Liver (tissue), 9 donors: ENCODE measurements around the gene TMEM222. TPM values are rescaled to one million over a fixed set of nuclear protein-coding genes. Genes with fewer than 3 reads are reported as not detected.

Experiments
- DNase-seq: peaks from one replicate; pipeline ENCODE4 v3.0.0-alpha.2; 2017; ENCODE audit warnings: low spot score
- H3K27ac ChIP-seq, 2 donors: one replicate each; pipeline ENCODE4 v1.7.0; 2013; ENCODE audit warnings: inconsistent platforms in 2 of 2, low read length in 2 of 2, control low read depth in 1 of 2, low read depth in 1 of 2, mild to moderate bottlenecking in 1 of 2
- H3K27me3 ChIP-seq, 4 donors: one replicate each; pipeline versions ENCODE4 v1.6.1 to v1.7.0; 2013; ENCODE audit warnings: low read length in 3 of 4, inconsistent platforms in 1 of 4, mild to moderate bottlenecking in 1 of 4, moderate library complexity in 1 of 4; ENCODE audit not compliant: control insufficient read depth in 4 of 4, insufficient read depth in 4 of 4
- H3K36me3 ChIP-seq, 4 donors: one replicate each; pipeline versions ENCODE4 v1.6.1 to v1.7.0; 2013; ENCODE audit warnings: low read length in 3 of 4, mild to moderate bottlenecking in 3 of 4, low read depth in 1 of 4, moderate library complexity in 1 of 4; ENCODE audit not compliant: control insufficient read depth in 4 of 4, insufficient read depth in 3 of 4
- H3K4me1 ChIP-seq, 4 donors: one replicate each; pipeline versions ENCODE4 v1.6.1 to v1.7.0; 2013; ENCODE audit warnings: low read length in 3 of 4, mild to moderate bottlenecking in 3 of 4, moderate library complexity in 1 of 4; ENCODE audit not compliant: control insufficient read depth in 4 of 4, insufficient read depth in 4 of 4
- H3K4me3 ChIP-seq, 3 donors: one replicate each; pipeline versions ENCODE4 v1.6.1 to v1.7.0; 2013; ENCODE audit warnings: low read length in 3 of 3, control low read depth in 1 of 3, low read depth in 1 of 3, mild to moderate bottlenecking in 1 of 3
- H3K9ac ChIP-seq, 2 donors: one replicate each; pipeline ENCODE4 v1.7.0; 2013; ENCODE audit warnings: low read length in 2 of 2, mild to moderate bottlenecking in 2 of 2, moderate library complexity in 2 of 2, control low read depth in 1 of 2, low read depth in 1 of 2
- H3K9me3 ChIP-seq, 4 donors: one replicate each; pipeline versions ENCODE4 v1.6.1 to v1.7.0; 2013; ENCODE audit warnings: low read length in 3 of 4; ENCODE audit not compliant: control insufficient read depth in 4 of 4
- EGR1 ChIP-seq, 2 donors: IDR thresholded peaks; 2 replicates each; pipeline ENCODE4 v1.6.1; 2016 to 2018; ENCODE audit warnings: antibody characterized with exemption in 2 of 2, low read depth in 2 of 2
- FOXA1 ChIP-seq: IDR thresholded peaks from 2 replicates; pipeline ENCODE4 v1.6.1; 2016; ENCODE audit warnings: antibody characterized with exemption
- GABPA ChIP-seq, 2 donors: IDR thresholded peaks in 1 of 2; conservative IDR thresholded peaks in 1 of 2; 2 replicates each; pipeline ENCODE4 v1.6.1; 2016; ENCODE audit warnings: antibody characterized with exemption in 2 of 2, mild to moderate bottlenecking in 1 of 2, moderate library complexity in 1 of 2
- HNF4A ChIP-seq, 2 donors: conservative IDR thresholded peaks; 2 replicates each; pipeline ENCODE4 v1.6.1; 2016; ENCODE audit warnings: antibody characterized with exemption in 2 of 2, mild to moderate bottlenecking in 2 of 2
- JUND ChIP-seq, 2 donors: IDR thresholded peaks; 2 replicates each; pipeline ENCODE4 v1.6.1; 2016; ENCODE audit warnings: antibody characterized with exemption in 2 of 2
- NR2F2 ChIP-seq: IDR thresholded peaks from 2 replicates; pipeline ENCODE4 v1.6.1; 2016; ENCODE audit warnings: antibody characterized with exemption
- RAD21 ChIP-seq, 2 donors: IDR thresholded peaks; 2 replicates each; pipeline ENCODE4 v1.6.1; 2016; ENCODE audit warnings: antibody characterized with exemption in 2 of 2, mild to moderate bottlenecking in 2 of 2
- RXRA ChIP-seq, 2 donors: IDR thresholded peaks; 2 replicates each; pipeline ENCODE4 v1.6.1; 2017 to 2018; ENCODE audit warnings: antibody characterized with exemption in 2 of 2, mild to moderate bottlenecking in 1 of 2
- SP1 ChIP-seq: IDR thresholded peaks from 2 replicates; pipeline ENCODE4 v1.6.1; 2018; ENCODE audit warnings: antibody characterized with exemption, mild to moderate bottlenecking
- TAF1 ChIP-seq: conservative IDR thresholded peaks from 2 replicates; pipeline ENCODE4 v1.6.1; 2016; ENCODE audit warnings: antibody characterized with exemption, mild to moderate bottlenecking
- WGBS: extraction: QIAGEN DNeasy Blood & Tissue Kit; methylation state at CpG from one replicate; pipeline ENCODE4 v1.1.7; 2013; 5-methylcytosine and 5-hydroxymethylcytosine counted together
- polyA plus RNA-seq, 2 donors: library from polyadenylated mRNA; stranded (reverse) in 1 of 2; unstranded in 1 of 2; fragments of 200-250 nt in 1 of 2; fragments of >200 nt in 1 of 2; fragmentation: Nextera tagmentation in 1 of 2; extraction: Ambion mirVana in 1 of 2; gene quantifications; one replicate each; pipeline versions ENCODE4 v1.2.1 to v1.2.3, GENCODE V29; 2013 to 2015
- total RNA-seq, 2 donors: library from RNA; depleted of rRNA; stranded (reverse); fragments of >200 nt; gene quantifications; one replicate each; pipeline ENCODE4 v1.2.3, GENCODE V29; 2014
- TF ChIP-seq, protein P1 (sequence below): IDR thresholded peaks from 2 replicates; pipeline ENCODE4 v1.6.1; 2016; ENCODE audit warnings: antibody characterized with exemption, mild to moderate bottlenecking
- TF ChIP-seq, protein P2 (sequence below): fragments of 150-350 bp; IDR thresholded peaks from 2 replicates; pipeline ENCODE4 v1.5.1; 2017; ENCODE audit warnings: improper control_type of control experiment, low read depth, low read length; ENCODE audit not compliant: missing input control
- TF ChIP-seq, protein P3 (sequence below): IDR thresholded peaks from 2 replicates; pipeline ENCODE4 v1.6.1; 2016; ENCODE audit warnings: antibody characterized with exemption
- donor health status: healthy.
- donor health status: healthy.
- donor health status: healthy.
- donor health status: healthy.
- donor health status: healthy.

TMEM222 gene
- total and polyA plus RNA-seq, 4 donors = 14.7 to 32.9 (median 21.8) TPM

DNA sequence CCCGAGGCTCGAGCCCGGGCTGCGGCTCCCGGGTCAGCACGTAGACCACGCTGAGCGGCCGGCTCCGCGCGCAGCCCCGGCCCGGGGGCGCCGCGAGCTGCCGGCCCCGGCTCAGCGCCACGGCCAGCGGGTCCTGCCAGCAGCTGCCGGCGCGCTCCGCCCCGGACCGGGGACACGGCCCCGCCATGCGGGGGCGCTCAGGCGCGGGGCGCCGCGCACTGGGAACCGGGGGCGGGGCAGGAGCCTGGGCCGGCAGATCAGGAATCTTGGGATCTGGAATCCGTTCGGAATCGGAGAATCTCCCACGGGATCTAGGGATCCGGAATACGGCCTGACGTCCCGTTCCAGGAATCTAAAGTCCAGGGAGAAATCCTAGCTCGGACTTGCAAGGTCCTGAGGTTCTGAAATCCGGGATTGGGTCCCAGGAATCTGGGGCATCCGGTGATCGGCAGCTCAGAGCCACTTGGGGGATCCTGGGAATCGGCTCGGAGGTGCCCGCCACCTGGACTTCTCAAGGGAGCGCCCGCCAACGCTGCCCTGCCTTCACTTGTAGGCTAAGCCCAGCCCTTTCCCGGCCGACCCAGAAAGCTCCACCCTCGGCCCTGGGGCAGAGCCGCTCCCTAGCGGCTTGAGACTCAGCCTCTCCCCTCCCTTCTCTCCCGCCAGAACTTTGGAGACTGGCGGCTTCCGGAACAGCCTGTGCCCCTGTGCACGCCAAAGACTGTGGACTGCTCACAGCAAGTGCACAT is 44.6 kb downstream of the TMEM222 start, which contains the start of gene MAP3K6:
Gene MAP3K6, minus strand, starts transcription at position 551 of the 749 bp plus-strand sequence. Its CDS starts 364 bp downstream, at position 187.
- H3K36me3 ChIP-seq = no peaks in the 10 kb centered on the region
- peak within 1 kb of the TSS; percentile 79 to 85 for H3K9ac ChIP-seq
- H3K9me3 ChIP-seq = no peaks in the 10 kb centered on the region
- TF ChIP-seq TAF1 (no peak), RXRA (IDR thresholded peaks at IDR 0.05) (peak in 1 of 2 donors; percentile 8), JUND (IDR thresholded peaks at IDR 0.05) (no peak), RAD21 (IDR thresholded peaks at IDR 0.05) (peak in 1 of 2 donors; percentile 14), NR2F2 (peak; percentile 43), SP1 (peak; percentile 80), GABPA (IDR thresholded peaks at IDR 0.05 in 1 of 2, conservative IDR thresholded peaks at IDR 0.05 in 1 of 2) (no peak), EGR1 (IDR thresholded peaks at IDR 0.05; ENCODE audit: low read depth in 2 of 2) (peak in 1 of 2 donors; percentile 20), HNF4A (conservative IDR thresholded peaks at IDR 0.05) (no peak)
- TF ChIP-seq, protein P1, sequence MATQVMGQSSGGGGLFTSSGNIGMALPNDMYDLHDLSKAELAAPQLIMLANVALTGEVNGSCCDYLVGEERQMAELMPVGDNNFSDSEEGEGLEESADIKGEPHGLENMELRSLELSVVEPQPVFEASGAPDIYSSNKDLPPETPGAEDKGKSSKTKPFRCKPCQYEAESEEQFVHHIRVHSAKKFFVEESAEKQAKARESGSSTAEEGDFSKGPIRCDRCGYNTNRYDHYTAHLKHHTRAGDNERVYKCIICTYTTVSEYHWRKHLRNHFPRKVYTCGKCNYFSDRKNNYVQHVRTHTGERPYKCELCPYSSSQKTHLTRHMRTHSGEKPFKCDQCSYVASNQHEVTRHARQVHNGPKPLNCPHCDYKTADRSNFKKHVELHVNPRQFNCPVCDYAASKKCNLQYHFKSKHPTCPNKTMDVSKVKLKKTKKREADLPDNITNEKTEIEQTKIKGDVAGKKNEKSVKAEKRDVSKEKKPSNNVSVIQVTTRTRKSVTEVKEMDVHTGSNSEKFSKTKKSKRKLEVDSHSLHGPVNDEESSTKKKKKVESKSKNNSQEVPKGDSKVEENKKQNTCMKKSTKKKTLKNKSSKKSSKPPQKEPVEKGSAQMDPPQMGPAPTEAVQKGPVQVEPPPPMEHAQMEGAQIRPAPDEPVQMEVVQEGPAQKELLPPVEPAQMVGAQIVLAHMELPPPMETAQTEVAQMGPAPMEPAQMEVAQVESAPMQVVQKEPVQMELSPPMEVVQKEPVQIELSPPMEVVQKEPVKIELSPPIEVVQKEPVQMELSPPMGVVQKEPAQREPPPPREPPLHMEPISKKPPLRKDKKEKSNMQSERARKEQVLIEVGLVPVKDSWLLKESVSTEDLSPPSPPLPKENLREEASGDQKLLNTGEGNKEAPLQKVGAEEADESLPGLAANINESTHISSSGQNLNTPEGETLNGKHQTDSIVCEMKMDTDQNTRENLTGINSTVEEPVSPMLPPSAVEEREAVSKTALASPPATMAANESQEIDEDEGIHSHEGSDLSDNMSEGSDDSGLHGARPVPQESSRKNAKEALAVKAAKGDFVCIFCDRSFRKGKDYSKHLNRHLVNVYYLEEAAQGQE = no peak
- TF ChIP-seq, protein P2, sequence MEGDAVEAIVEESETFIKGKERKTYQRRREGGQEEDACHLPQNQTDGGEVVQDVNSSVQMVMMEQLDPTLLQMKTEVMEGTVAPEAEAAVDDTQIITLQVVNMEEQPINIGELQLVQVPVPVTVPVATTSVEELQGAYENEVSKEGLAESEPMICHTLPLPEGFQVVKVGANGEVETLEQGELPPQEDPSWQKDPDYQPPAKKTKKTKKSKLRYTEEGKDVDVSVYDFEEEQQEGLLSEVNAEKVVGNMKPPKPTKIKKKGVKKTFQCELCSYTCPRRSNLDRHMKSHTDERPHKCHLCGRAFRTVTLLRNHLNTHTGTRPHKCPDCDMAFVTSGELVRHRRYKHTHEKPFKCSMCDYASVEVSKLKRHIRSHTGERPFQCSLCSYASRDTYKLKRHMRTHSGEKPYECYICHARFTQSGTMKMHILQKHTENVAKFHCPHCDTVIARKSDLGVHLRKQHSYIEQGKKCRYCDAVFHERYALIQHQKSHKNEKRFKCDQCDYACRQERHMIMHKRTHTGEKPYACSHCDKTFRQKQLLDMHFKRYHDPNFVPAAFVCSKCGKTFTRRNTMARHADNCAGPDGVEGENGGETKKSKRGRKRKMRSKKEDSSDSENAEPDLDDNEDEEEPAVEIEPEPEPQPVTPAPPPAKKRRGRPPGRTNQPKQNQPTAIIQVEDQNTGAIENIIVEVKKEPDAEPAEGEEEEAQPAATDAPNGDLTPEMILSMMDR = peak; percentile 25
- peak within 1 kb of the TSS; percentile 88 to 90 for H3K27ac ChIP-seq
- H3K27me3 ChIP-seq = no peaks in the 10 kb centered on the region
- DNase-seq = peak; percentile 71
- under 1% methylated on average over 67 of the region's 67 CpGs for WGBS
- H3K4me3 ChIP-seq = peak within 1 kb of the TSS; percentile 66 to 80 (median 72)
- H3K4me1 ChIP-seq = peaks cover 0 to 34% (median 12%) of the 10 kb centered on the region in 4 donors

DNA sequence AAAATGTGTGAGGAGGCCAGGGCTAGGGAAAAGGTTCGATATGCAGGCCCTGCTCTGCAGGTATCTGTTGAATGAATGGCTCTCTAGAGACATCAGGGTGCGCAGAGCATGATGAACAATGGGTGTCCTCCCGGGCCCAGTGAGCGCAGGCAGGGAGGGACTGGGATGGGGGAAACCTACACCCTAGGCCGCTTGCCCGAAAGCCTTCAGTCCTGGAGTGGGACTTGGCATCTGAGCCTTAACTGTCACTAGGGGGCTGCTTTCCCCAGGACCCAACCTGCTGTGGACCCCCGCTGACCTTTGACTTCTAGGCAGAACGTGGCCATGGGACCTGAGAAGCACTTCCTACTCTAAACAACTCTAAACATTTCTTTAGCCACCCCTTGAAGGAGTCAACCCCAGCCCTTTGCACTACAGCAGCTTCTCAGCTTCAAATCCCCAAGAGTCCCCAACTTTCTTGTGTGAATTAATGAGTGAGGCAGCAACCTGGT is 45.2 kb downstream of the TMEM222 start:
- no peak for TF ChIP-seq FOXA1
- TF ChIP-seq, protein P3, sequence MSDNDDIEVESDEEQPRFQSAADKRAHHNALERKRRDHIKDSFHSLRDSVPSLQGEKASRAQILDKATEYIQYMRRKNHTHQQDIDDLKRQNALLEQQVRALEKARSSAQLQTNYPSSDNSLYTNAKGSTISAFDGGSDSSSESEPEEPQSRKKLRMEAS = no peak
- WGBS = 42% methylated on average over 8 of the region's 8 CpGs
- H3K27ac ChIP-seq = peak overlapping the region; percentile 37 to 90
- no peak for DNase-seq
- peak overlapping the region in 1 of 2 donors; percentile 79 for H3K9ac ChIP-seq
- no peaks in the 10 kb centered on the region for H3K27me3 ChIP-seq
- no peaks in the 10 kb centered on the region for H3K9me3 ChIP-seq
- no peaks in the 10 kb centered on the region for H3K36me3 ChIP-seq
- H3K4me3 ChIP-seq = peak overlapping the region; percentile 66 to 80 (median 72)
- peaks cover 0 to 34% (median 12%) of the 10 kb centered on the region in 4 donors for H3K4me1 ChIP-seq
